Measurements from ENCODE around the gene KRTAP4-12. TPM values are rescaled to one million over a fixed set of nuclear protein-coding genes. Genes with fewer than 3 reads are reported as not detected.
A peak's percentile ranks its signal among the peaks of the same experiment; 100 is the strongest.
"Not testable (repeated sequence)": the region's sequence is repeated elsewhere in the genome, so short reads cannot be mapped to it uniquely, and the experiment has no call there.

KRTAP4-12 gene
- polyA plus RNA-seq, 3 donors = not detected

- H3K36me3 Mint-ChIP-seq = no peaks in the 10 kb centered on the region
- Histone ChIP-seq H3K4me1 (ENCODE audit: control insufficient read depth in 1 of 2, insufficient read depth in 2 of 2, low read length in 2 of 2) (peaks cover 14 to 21% of the 10 kb centered on the region in 2 donors), H3K36me3 (replicated peaks in 1 of 2; ENCODE audit: control insufficient read depth in 1 of 2, insufficient read depth in 2 of 2, low read length in 2 of 2) (no peaks in the 10 kb centered on the region), H3K9ac (ENCODE audit: insufficient read depth, low read length, poor library complexity, severe bottlenecking) (no peak overlapping the region), H4K20me1 (ENCODE audit: insufficient read depth, low read length) (no peaks in the 10 kb centered on the region), H2AFZ (ENCODE audit: insufficient read depth, low read depth, low read length, poor library complexity, severe bottlenecking) (no peak overlapping the region), H3K27me3 (ENCODE audit: control insufficient read depth in 2 of 2, insufficient read depth in 2 of 2, low read length in 2 of 2) (no peaks in the 10 kb centered on the region), H3K79me2 (ENCODE audit: insufficient read depth, low read length) (no peaks in the 10 kb centered on the region), H3K27ac (ENCODE audit: low read depth in 1 of 2, low read length in 2 of 2) (no peak overlapping the region), H3K4me2 (replicated peaks; ENCODE audit: extremely low read depth, low read length, poor library complexity, severe bottlenecking) (no peak overlapping the region), H3K9me3 (replicated peaks in 1 of 2; ENCODE audit: control insufficient read depth in 1 of 2, insufficient read depth in 1 of 2, low read length in 2 of 2) (no peaks in the 10 kb centered on the region), H3K4me3 (replicated peaks in 1 of 3; ENCODE audit: low read depth in 2 of 3, low read length in 3 of 3) (no peak overlapping the region)
- H3K27me3 Mint-ChIP-seq (ENCODE audit: low read depth in 3 of 3) = peaks cover 0 to 4% (median 0%) of the 10 kb centered on the region in 3 donors
- 100% methylated on average over 1 of the region's 4 CpGs for whole genome bisulfite sequencing (ENCODE audit: insufficient coverage)
- DNase-seq = no peak
- intact Hi-C loops (cut with micrococcal nuclease) = no loop called here
- H3K4me1 Mint-ChIP-seq = peaks cover 24% of the 10 kb centered on the region
- no peak overlapping the region for H3K27ac Mint-ChIP-seq
- H3K9me3 Mint-ChIP-seq = peaks cover 0 to 8% (median 0%) of the 10 kb centered on the region in 7 donors
- no peak for TF ChIP-seq CTCF (IDR thresholded peaks at IDR 0.05)
- no peak overlapping the region for H3K4me3 Mint-ChIP-seq
Measured at GRCh38 chr17:41118721-41119120, 5.3 kb downstream of the KRTAP4-12 start.

GRCh38 chr17:41117846-41118386, 6.1 kb downstream of the KRTAP4-12 start, which contains the start of gene KRTAP4-11:
KRTAP4-11 (minus strand) TSS chr17:41118373; CDS start chr17:41118315, 58 bp downstream.
- H3K27me3 Mint-ChIP-seq (ENCODE audit: low read depth in 3 of 3); H3K9me3 ChIP-seq (replicated peaks in 1 of 2; ENCODE audit: control insufficient read depth in 1 of 2, insufficient read depth in 1 of 2, low read length in 2 of 2); DNase-seq; H2AFZ ChIP-seq (ENCODE audit: insufficient read depth, low read depth, low read length, poor library complexity, severe bottlenecking); H3K9me3 Mint-ChIP-seq; H3K36me3 Mint-ChIP-seq; H3K27ac ChIP-seq (ENCODE audit: low read depth in 1 of 2, low read length in 2 of 2); H3K36me3 ChIP-seq (replicated peaks in 1 of 2; ENCODE audit: control insufficient read depth in 1 of 2, insufficient read depth in 2 of 2, low read length in 2 of 2); H3K4me2 ChIP-seq (replicated peaks; ENCODE audit: extremely low read depth, low read length, poor library complexity, severe bottlenecking); H3K79me2 ChIP-seq (ENCODE audit: insufficient read depth, low read length); H3K27me3 ChIP-seq (ENCODE audit: control insufficient read depth in 2 of 2, insufficient read depth in 2 of 2, low read length in 2 of 2); H3K4me3 Mint-ChIP-seq; H4K20me1 ChIP-seq (ENCODE audit: insufficient read depth, low read length); intact Hi-C loops (cut with micrococcal nuclease); H3K9ac ChIP-seq (ENCODE audit: insufficient read depth, low read length, poor library complexity, severe bottlenecking); H3K4me3 ChIP-seq (replicated peaks in 1 of 3; ENCODE audit: low read depth in 2 of 3, low read length in 3 of 3): not testable (repeated sequence)
- peaks cover 14 to 21% of the 10 kb centered on the region in 2 donors for H3K4me1 ChIP-seq (ENCODE audit: control insufficient read depth in 1 of 2, insufficient read depth in 2 of 2, low read length in 2 of 2)
- Mint-ChIP-seq H3K4me1 (peaks cover 24% of the 10 kb centered on the region), H3K27ac (peak within 1 kb of the TSS in 3 of 7 donors; percentile 6 to 37 (median 13))
- 92% methylated on average over 10 of the region's 10 CpGs for WGBS (ENCODE audit: insufficient coverage)

Data from CD14-positive monocyte (primary cell).